OCI-LY7 (cell line): Measurements from ENCODE around the gene STARD3. TPM values are rescaled to one million over a fixed set of nuclear protein-coding genes. Genes with fewer than 3 reads are reported as not detected.

ENCODE experiments used
- BruUV-seq: library from RNA; stranded (reverse); fragments of 400-500 nt; replicated peaks from 2 replicates; lab custom pipeline; 2021; lab: Mats Ljungman, UMichigan
- CTCF ChIA-PET: fragments of 300-600 bp; sonication (Branson Sonifier 250); formaldehyde crosslinking; loops from one replicate; lab custom pipeline; 2022; ENCODE audit warnings: antibody characterized with exemption; ENCODE audit not compliant: unreplicated experiment; lab: Charles Lee
- POLR2A ChIA-PET: fragments of 300-600 bp; sonication (Branson Sonifier 250); formaldehyde crosslinking; loops from one replicate; lab custom pipeline; 2022; ENCODE audit warnings: antibody characterized with exemption; lab: Charles Lee
- DNase-seq: peaks from one replicate; pipeline ENCODE4 v3.0.0-alpha.2; 2015; ENCODE audit warnings: low spot score
- H2AFZ ChIP-seq: fragments of 200-600 bp; sonication (generic), shearing (Covaris generic); 2 replicates; pipeline ENCODE4 v1.6.1; 2014; ENCODE audit warnings: mild to moderate bottlenecking, antibody characterized with exemption, low read length, moderate library complexity
- H3K27ac ChIP-seq: fragments of 200-600 bp; sonication (generic); 2 replicates; pipeline ENCODE4 v1.5.1; 2014; ENCODE audit warnings: mixed run types, low read depth, mild to moderate bottlenecking, moderate library complexity, low read length, inconsistent platforms; ENCODE audit not compliant: poor library complexity, severe bottlenecking
- H3K36me3 ChIP-seq: fragments of 200-600 bp; sonication (generic); 2 replicates; pipeline ENCODE4 v1.6.1; 2014; ENCODE audit warnings: mild to moderate bottlenecking, antibody characterized with exemption, low read length, moderate library complexity, mixed read lengths; ENCODE audit not compliant: insufficient read depth
- H3K4me1 ChIP-seq: fragments of 200-600 bp; sonication (generic); 2 replicates; pipeline ENCODE4 v1.5.1; 2014; ENCODE audit warnings: mild to moderate bottlenecking, low read length; ENCODE audit not compliant: insufficient read depth, poor library complexity, severe bottlenecking
- H3K4me2 ChIP-seq: fragments of 200-600 bp; sonication (generic); 2 replicates; pipeline ENCODE4 v1.6.1; 2014; ENCODE audit warnings: mild to moderate bottlenecking, low read length
- H3K4me3 ChIP-seq: fragments of 200-600 bp; sonication (generic); 2 replicates; pipeline ENCODE4 v1.5.1; 2014; ENCODE audit warnings: mild to moderate bottlenecking, low read depth, low read length; ENCODE audit not compliant: poor library complexity, severe bottlenecking
- H3K79me2 ChIP-seq: fragments of 200-600 bp; sonication (generic); 2 replicates; pipeline ENCODE4 v1.6.1; 2016; ENCODE audit warnings: low read depth, mild to moderate bottlenecking, low read length, moderate library complexity, mixed read lengths; ENCODE audit not compliant: insufficient read depth
- H3K9me2 ChIP-seq: fragments of 200-600 bp; sonication (generic); 2 replicates; pipeline ENCODE4 v1.6.1; 2016; ENCODE audit warnings: mild to moderate bottlenecking, low read length, mixed read lengths; ENCODE audit not compliant: insufficient read depth
- H3K9me3 ChIP-seq: fragments of 200-600 bp; sonication (generic); 2 replicates; pipeline ENCODE4 v1.6.1; 2014; ENCODE audit warnings: mild to moderate bottlenecking, mixed run types, low read length, mixed read lengths
- H4K20me1 ChIP-seq: fragments of 200-600 bp; sonication (generic); 2 replicates; pipeline ENCODE4 v1.6.1; 2014; ENCODE audit warnings: mild to moderate bottlenecking, antibody characterized with exemption, low read length, moderate library complexity, mixed read lengths; ENCODE audit not compliant: insufficient read depth
- CTCF ChIP-seq: fragments of 200-600 bp; sonication (generic); conservative IDR thresholded peaks from 2 replicates; pipeline ENCODE4 v1.5.1; 2014; ENCODE audit warnings: mild to moderate bottlenecking, antibody characterized with exemption, low read length, moderate library complexity, mixed read lengths
- EZH2phosphoT487 ChIP-seq: fragments of 200-600 bp; sonication (generic); IDR thresholded peaks from 2 replicates; pipeline ENCODE4 v1.6.1; 2018; ENCODE audit warnings: low read depth, borderline replicate concordance, mild to moderate bottlenecking, mixed run types, antibody characterized with exemption, low read length, moderate library complexity, mixed read lengths
- intact Hi-C: fragments of 100-400 bp; cut with micrococcal nuclease; formaldehyde crosslinking; loops from one replicate; pipeline ENCODE4 v1.10.0; 2022; ENCODE audit not compliant: unreplicated experiment
- total RNA-seq, 2 experiments: library from RNA; depleted of rRNA in 1 of 2; stranded (reverse); fragments of >200 nt in 1 of 2; shearing (Covaris generic) in 1 of 2; gene quantifications; 2 replicates each; pipeline ENCODE4 v1.2.3, GENCODE V29; 2014 to 2022

The STARD3 gene
- total RNA-seq, 2 experiments from 2014 or later = 36.5 to 54.2 TPM

GRCh38 chr17:39661744-39662541 lies 25.0 kb downstream of the STARD3 start:
- Histone ChIP-seq H3K9me3 (no peaks in the 10 kb centered on the region), H3K9me2 (no peaks in the 10 kb centered on the region), H3K4me3 (no peak overlapping the region), H2AFZ (no peak overlapping the region), H3K4me1 (peaks cover 4% of the 10 kb centered on the region), H3K79me2 (no peaks in the 10 kb centered on the region), H3K4me2 (no peak overlapping the region), H3K36me3 (peaks cover 28% of the 10 kb centered on the region; the same call in 1 of the 2 replicates), H3K27ac (no peak overlapping the region), H4K20me1 (no peaks in the 10 kb centered on the region)
- DNase-seq = no peak
- CTCF ChIA-PET = interaction anchor here (0.6 kb wide), 1 partner anchor 20 kb away, joined by 4 read pairs; no protein-coding TSS in a partner anchor
- TF ChIP-seq EZH2phosphoT487 = no peak
- no peak for TF ChIP-seq CTCF
- POLR2A ChIA-PET = no interaction called here
- intact Hi-C loops = no loop called here
- BruUV-seq = no TSS peak

GRCh38 chr17:39662551-39663339 lies 25.8 kb downstream of the STARD3 start:
- no peak overlapping the region for H3K27ac ChIP-seq
- TF ChIP-seq CTCF = no peak
- TF ChIP-seq EZH2phosphoT487 = no peak
- CTCF ChIA-PET = no interaction called here
- intact Hi-C loops = no loop called here
- BruUV-seq = TSS peak; percentile 81
- H3K36me3 ChIP-seq = peaks cover 28% of the 10 kb centered on the region; the same call in 1 of the 2 replicates
- H3K79me2 ChIP-seq = no peaks in the 10 kb centered on the region
- POLR2A ChIA-PET = no interaction called here
- no peaks in the 10 kb centered on the region for H3K9me3 ChIP-seq
- no peak overlapping the region for H3K4me3 ChIP-seq
- no peak for DNase-seq
- no peaks in the 10 kb centered on the region for H4K20me1 ChIP-seq
- H3K9me2 ChIP-seq = no peaks in the 10 kb centered on the region
- peaks cover 4% of the 10 kb centered on the region for H3K4me1 ChIP-seq
- no peak overlapping the region for H2AFZ ChIP-seq
- H3K4me2 ChIP-seq = no peak overlapping the region
